Adipose tissue (tissue), 3 donors: ENCODE measurements around the gene ALOX15B. TPM values are rescaled to one million over a fixed set of nuclear protein-coding genes. Genes with fewer than 3 reads are reported as not detected.

Experiments
- H3K27ac ChIP-seq: one replicate; pipeline ENCODE4 v1.5.1; 2013; ENCODE audit warnings: low read depth, low read length
- WGBS, 3 donors: extraction: QIAGEN DNeasy Blood & Tissue Kit; methylation state at CpG; one replicate each; pipeline ENCODE4 v1.1.7; 2013; 5-methylcytosine and 5-hydroxymethylcytosine counted together
- polyA plus RNA-seq, 3 donors: library from polyadenylated mRNA; stranded (reverse); fragments of 200-250 nt; gene quantifications; one replicate each; pipeline ENCODE4 v1.2.3, GENCODE V29; 2013
- donor health status: healthy with polysubstance abuse.
- donor health status: Bipolar disorder and iron deficiency.
- donor health status: healthy.

The ALOX15B gene
- polyA plus RNA-seq, 3 donors = 0.71 to 1.2 (median 1.0) TPM

DNA sequence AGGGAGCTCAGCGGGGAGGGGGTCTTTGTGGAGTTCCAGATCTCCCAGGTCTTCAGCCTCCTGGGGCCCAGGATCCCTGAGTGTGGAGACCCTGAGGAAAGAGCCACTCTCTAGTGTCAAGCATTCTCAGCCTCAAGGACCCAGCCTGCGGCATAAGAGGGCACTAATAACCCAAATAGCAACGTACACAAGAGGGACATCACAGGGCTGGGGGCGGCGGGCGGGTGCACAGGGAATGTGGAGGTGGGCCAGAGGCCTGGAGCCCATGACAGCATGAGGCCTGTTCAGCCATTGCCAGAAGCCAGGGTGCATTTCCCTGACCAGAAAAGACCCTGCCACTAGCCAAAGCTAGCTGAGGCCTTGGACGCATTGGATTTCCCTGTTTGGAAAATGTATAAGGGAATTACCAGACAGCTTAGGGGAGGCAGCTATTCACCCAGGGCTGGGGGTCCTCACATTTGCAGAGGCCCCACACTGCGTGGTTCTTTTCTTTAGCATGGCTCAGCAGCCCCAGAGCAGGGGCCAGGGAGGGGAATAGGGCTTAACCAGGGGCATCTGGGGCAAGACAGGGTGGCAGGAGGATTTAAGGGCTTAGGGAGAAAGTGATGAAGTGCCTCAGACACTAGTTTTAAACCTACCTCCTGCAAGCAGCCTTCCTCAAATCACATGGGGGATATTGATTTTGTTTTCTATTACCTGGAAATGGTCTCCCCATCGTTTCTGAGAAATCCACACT is 13.5 kb upstream of the ALOX15B start:
- 81 to 94% (median 90%) methylated on average over 9 of the region's 9 CpGs for WGBS, 3 donors
- no peak overlapping the region for H3K27ac ChIP-seq

DNA sequence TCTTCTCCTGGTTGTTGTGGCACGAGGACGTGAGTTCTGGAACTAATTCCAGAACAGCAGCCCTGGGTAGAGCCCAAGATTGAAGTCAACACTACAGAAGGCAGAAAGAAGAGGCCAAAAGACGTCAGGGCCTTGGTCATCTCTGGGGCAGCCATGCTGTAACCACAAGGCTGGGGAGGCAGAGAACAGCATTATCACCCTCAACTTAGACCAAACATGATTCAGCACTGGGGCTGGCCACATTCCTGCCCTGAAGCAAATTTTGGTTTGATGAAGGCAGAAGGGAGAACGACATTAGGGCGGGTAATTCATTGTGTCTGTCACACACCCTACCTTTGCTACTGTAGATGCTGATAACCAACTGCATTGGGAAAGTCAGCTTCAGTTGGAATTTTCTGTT is 9.7 kb upstream of the ALOX15B start:
- WGBS, 3 donors = 74 to 79% (median 78%) methylated on average over 5 of the region's 5 CpGs
- no peak overlapping the region for H3K27ac ChIP-seq

- WGBS, 3 donors = 72 to 78% (median 73%) methylated on average over 6 of the region's 6 CpGs
- H3K27ac ChIP-seq = no peak overlapping the region
Observed at GRCh38 chr17:8031261-8031661, 7.6 kb upstream of the ALOX15B start.

DNA sequence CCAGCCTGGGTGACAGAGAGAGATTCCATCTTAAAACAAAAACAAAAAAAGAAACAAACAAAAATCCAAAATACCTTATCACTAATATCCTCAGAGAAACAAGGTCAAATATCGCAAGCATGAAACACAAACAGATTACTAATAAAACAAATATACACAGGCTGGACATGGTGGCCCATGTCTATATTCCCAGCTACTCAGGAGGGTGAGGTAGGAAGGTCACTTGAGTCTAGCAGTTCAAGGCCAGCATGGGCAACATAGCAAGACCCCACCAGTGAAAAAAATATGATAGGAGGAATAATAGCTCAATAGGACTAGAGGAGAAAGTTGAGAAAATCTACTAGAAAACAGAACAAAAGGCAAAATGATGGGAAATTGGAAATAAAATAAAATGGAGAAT is 6.9 kb upstream of the ALOX15B start:
- no peak overlapping the region for H3K27ac ChIP-seq
- WGBS, 3 donors = 66 to 98% (median 94%) methylated on average over 1 of the region's 1 CpG

DNA sequence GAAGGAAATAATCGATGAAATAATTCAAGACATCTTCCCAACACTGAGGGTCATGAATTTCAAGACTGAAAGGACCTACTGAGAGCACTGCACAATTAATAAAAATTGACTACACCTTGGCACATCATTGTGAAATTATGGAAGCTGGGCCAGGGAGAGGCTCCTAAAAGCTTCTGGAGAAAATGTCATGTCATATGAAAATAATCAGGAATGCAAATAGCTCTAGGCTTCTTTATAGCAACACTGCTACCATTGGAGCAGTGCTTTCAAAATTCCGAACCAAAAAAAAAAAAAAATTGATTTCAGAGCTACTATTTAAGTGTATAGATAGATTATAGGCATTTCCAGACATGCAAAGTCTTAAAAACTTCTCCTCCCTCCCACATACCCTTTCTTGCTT is 6.4 kb upstream of the ALOX15B start:
- H3K27ac ChIP-seq = no peak overlapping the region
- WGBS, 3 donors = 85 to 89% (median 86%) methylated on average over 2 of the region's 2 CpGs

DNA sequence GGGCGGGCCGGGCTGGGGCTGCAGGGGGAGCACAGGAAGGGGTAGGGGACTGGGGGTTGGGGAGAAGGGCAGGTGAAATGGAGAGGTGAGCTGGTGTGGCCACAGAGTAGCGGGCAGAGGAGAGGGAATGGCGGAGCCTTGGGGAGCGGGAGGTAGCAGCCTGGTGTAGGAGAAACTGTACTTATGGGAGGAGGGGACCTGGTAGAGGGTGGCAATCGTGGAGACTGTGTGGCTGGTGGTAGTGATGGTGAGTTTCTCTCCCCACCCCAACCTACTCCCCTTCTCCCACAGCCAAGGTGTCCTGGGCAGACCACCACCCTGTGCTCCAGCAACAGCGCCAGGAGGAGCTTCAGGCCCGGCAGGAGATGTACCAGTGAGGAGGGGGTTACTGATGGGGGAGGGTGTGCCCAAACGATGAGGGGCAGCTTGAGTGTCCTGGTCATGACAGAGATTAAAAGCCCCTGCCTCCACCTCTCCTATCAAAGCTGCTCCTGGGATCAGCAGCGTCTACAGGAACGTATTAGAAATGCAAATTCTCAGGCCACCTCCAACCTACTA is 831 bp downstream of the ALOX15B start:
- WGBS, 3 donors = 54 to 63% (median 58%) methylated on average over 10 to 11 of the region's 11 CpGs
- no peak overlapping the region for H3K27ac ChIP-seq

DNA sequence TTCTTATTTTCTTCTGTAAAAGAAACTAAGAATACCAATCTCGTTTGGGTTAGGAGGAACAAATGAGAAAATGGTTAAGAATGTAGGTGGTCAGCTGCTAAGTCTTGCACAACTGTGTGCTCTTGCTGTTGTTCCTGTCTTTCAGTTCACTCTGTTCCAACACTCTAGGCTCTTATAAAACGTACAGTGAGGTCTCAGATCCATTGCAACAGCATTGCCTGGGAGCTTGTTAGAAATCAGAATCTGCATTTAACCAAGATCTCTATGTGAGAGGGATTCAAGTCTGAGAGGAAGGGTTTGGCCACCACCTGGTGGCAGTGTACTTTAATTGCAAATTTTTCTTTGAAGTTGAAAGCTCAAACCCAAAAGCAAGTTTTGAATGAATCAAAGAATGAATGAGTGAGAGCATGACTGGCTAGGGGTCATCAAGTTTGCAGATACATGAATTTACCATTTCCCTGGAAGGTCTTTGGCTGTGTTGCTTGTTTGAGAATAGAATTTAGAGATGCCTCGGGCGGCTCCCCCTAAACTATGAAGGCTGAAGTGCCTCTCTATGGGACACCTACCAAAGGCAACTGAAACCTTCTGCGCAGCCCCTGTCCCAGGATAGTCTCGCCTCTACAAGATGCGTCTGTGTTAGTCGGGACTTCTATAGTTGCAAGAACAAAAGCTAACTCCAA is 2.5 kb downstream of the ALOX15B start:
- no peak overlapping the region for H3K27ac ChIP-seq
- 63 to 67% (median 65%) methylated on average over 8 of the region's 8 CpGs for WGBS, 3 donors

GRCh38 chr17:8041979-8042378 is 3.1 kb downstream of the ALOX15B start:
- no peak overlapping the region for H3K27ac ChIP-seq

- H3K27ac ChIP-seq = no peak overlapping the region
- WGBS, 3 donors = 74 to 88% (median 84%) methylated on average over 24 of the region's 24 CpGs
Observed at GRCh38 chr17:8044819-8045810, 6.3 kb downstream of the ALOX15B start.

DNA sequence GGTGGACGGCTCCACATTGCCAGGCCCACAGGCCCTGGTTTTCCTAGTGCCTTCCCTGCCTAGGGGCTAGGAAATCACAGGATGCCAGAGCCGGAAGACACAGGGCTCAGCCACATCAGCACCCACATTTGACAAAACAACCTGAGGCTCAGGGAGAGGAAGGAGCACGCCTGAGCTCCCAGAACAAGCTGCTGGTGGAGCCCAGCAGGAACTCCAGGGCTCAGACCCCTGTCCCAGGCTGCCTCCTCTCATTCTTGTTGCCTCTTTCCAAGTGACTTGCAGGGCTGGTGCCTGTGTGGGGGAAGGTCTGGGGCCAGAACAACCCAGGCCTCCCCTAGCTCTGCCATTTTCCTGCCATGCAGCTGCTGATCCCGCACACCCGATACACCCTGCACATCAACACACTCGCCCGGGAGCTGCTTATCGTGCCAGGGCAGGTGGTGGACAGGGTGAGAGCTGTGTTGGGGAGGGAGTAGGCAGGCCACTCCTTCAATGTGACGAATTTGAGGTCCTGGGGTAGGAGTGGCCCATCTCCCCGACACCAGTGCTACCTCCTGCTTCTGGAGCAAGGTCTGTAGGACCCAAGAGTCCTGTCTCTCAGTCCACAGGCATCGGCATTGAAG is 7.6 kb downstream of the ALOX15B start:
- 84 to 89% (median 85%) methylated on average over 11 of the region's 11 CpGs for WGBS, 3 donors
- H3K27ac ChIP-seq = no peak overlapping the region

DNA sequence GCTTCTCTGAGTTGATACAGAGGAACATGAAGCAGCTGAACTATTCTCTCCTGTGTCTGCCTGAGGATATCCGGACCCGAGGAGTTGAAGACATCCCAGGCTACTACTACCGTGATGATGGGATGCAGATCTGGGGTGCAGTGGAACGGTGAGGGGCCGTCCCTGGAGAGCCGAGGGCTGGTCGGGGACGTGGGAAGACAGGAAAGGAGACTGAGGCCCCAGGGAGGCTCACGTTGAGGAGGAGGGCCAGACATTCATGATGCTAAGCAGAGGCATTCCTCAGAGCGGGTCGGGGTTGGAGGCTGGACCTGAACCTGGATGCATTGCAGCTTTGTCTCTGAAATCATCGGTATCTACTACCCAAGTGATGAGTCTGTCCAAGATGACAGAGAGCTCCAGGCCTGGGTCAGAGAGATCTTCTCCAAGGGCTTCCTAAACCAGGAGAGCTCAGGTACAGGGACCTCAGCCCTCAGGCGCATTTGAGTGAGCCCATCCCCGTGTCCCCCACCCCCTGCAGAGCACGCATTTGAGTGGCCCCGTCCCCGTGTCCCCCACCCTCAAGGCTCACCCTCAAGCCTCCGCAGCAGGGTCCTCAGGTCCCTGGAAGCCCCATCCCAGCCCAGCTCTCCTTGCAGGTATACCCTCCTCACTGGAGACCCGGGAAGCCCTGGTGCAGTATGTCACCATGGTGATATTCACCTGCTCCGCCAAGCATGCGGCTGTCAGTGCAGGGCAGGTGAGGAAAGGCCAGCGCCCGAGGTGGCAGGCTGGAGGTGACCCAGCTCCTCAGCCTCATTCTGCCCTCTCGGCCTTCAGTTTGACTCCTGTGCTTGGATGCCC is 8.3 kb downstream of the ALOX15B start:
- 79 to 82% (median 81%) methylated on average over 24 of the region's 24 CpGs for WGBS, 3 donors
- H3K27ac ChIP-seq = no peak overlapping the region

GRCh38 chr17:8047769-8048110 is 8.9 kb downstream of the ALOX15B start:
- no peak overlapping the region for H3K27ac ChIP-seq
- 93 to 98% (median 95%) methylated on average over 4 of the region's 4 CpGs for WGBS, 3 donors

DNA sequence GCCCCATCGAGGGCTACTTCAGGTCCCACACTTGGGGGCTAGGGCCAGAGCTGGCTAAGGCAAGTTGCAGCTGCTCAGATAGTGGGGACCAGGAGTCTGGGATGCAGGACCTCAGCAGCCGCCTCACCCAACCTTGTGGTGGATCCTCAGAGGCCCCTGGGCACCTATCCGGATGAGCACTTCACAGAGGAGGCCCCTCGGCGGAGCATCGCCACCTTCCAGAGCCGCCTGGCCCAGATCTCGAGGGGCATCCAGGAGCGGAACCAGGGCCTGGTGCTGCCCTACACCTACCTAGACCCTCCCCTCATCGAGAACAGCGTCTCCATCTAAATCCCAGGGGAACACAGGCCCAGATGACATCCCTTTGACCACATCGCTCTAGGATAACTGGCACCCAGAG is 9.4 kb downstream of the ALOX15B start:
- H3K27ac ChIP-seq = no peak overlapping the region
- WGBS, 3 donors = 91 to 94% (median 92%) methylated on average over 12 of the region's 12 CpGs

GRCh38 chr17:8048736-8049135 is 9.9 kb downstream of the ALOX15B start:
- H3K27ac ChIP-seq = no peak overlapping the region
- 80 to 91% (median 87%) methylated on average over 8 of the region's 8 CpGs for WGBS, 3 donors

DNA sequence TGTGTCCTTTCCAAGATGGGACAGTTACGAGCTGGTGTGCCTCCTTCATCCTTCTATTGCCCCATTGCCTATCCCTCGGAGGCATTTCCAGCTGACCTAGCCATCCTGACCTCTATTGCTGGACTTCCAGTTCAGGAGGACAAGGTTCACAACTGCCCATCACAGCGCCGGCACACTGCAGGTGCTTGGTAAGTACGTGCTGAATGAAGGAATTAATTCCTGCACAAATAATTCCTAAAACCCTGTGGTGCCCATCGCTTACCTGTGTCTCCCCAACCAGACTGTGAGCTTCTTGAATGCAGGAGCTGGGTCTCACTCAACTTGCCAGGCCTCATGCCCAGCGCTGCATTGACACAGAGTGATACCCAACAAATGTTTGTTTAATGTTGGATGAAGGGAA is 13.0 kb downstream of the ALOX15B start:
- 81 to 89% (median 86%) methylated on average over 7 of the region's 7 CpGs for WGBS, 3 donors
- no peak overlapping the region for H3K27ac ChIP-seq

- H3K27ac ChIP-seq = no peak overlapping the region
- WGBS, 3 donors = 84 to 95% (median 94%) methylated on average over 6 of the region's 6 CpGs
Observed at GRCh38 chr17:8052256-8053252, 13.7 kb downstream of the ALOX15B start.
